NT2/D1 (cell line): ENCODE measurements around the gene GDAP2.

Source experiments
- SUZ12 ChIP-seq: IDR thresholded peaks from 2 replicates; pipeline ENCODE4 v1.6.1; 2011; ENCODE audit not compliant: insufficient read length, insufficient read depth; ENCODE audit errors: extremely low read depth
- YY1 ChIP-seq: IDR thresholded peaks from 2 replicates; pipeline ENCODE4 v1.6.1; 2011; ENCODE audit not compliant: insufficient read length, insufficient read depth
- ZNF274 ChIP-seq: IDR thresholded peaks from 2 replicates; pipeline ENCODE4 v1.6.1; 2011; ENCODE audit warnings: mild to moderate bottlenecking, low read depth, low read length

DNA sequence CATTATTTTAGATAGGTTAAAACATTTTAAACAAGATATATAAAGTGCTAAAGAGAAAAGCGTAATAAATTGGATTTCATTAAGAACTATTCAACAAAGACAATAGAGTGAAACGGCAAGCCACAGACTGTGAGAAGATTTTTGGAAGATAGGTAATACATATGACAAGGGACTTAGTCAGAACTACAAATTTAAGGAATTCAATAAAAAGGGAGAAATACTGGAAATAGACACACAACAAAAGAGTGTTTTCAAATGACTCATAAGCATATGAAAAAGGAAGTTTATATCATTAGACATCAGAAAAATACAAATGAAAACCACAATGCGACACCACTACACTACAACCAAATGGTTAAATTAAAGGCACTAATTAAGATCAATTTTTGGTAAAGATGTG is 90.5 kb downstream of the GDAP2 start:
- TF ChIP-seq YY1 (no peak), SUZ12 (no peak), ZNF274 (no peak)
